Endothelial cell of umbilical vein (primary cell): ENCODE measurements around the gene CDH22. TPM values are rescaled to one million over a fixed set of nuclear protein-coding genes. Genes with fewer than 3 reads are reported as not detected.

Experiments
- BruUV-seq: library from RNA; stranded (reverse); fragments of 400-500 nt; replicated peaks from 2 replicates; lab custom pipeline; 2021; lab: Mats Ljungman, UMichigan
- CTCF ChIA-PET: fragments of 300-600, 350-600 bp; sonication (Branson Sonifier 250); formaldehyde crosslinking; loops from one replicate; lab custom pipeline; 2021; ENCODE audit warnings: antibody characterized with exemption, inconsistent platforms; lab: Charles Lee
- POLR2A ChIA-PET: fragments of 300-600, 350-600 bp; sonication (Branson Sonifier 250); formaldehyde crosslinking; loops from one replicate; lab custom pipeline; 2021; ENCODE audit warnings: antibody characterized with exemption, inconsistent platforms; lab: Charles Lee
- DNase-seq: peaks from one replicate; pipeline ENCODE4 v3.0.0-alpha.2; 2011; ENCODE audit warnings: low read depth, low spot score
- FAIRE-seq: peaks from 2 replicates; lab custom pipeline; 2011; peaks lifted over from hg19 to GRCh38; lab: Jason Lieb, UNC
- H2AFZ ChIP-seq: 2 replicates; pipeline ENCODE4 v1.6.0; 2012; ENCODE audit warnings: low read depth, low read length, control low read depth, inconsistent platforms
- H3K27ac ChIP-seq: 2 replicates; pipeline ENCODE4 v1.5.1; 2011; ENCODE audit warnings: low read depth, mild to moderate bottlenecking, control low read depth, low read length, moderate library complexity; ENCODE audit not compliant: insufficient read depth
- H3K27me3 ChIP-seq, 2 experiments: 2 replicates each; pipeline versions ENCODE4 v1.6.0 to v1.6.1; 2011; ENCODE audit warnings: low read length in 2 of 2, mixed read lengths in 1 of 2; ENCODE audit not compliant: control insufficient read depth in 2 of 2, insufficient read depth in 2 of 2
- H3K36me3 ChIP-seq, 2 experiments: 2 replicates in 1 of 2; 3 replicates in 1 of 2; pipeline ENCODE4 v1.5.1; 2011; ENCODE audit warnings: low read length in 2 of 2, mild to moderate bottlenecking in 1 of 2, moderate library complexity in 1 of 2; ENCODE audit not compliant: control insufficient read depth in 2 of 2, insufficient read depth in 2 of 2; ENCODE audit errors: extremely low read depth in 1 of 2
- H3K4me1 ChIP-seq: 3 replicates; pipeline ENCODE4 v1.5.1; 2011; ENCODE audit warnings: mild to moderate bottlenecking, low read length; ENCODE audit not compliant: control insufficient read depth, insufficient read depth; ENCODE audit errors: extremely low read depth
- H3K4me2 ChIP-seq: 2 replicates; pipeline ENCODE4 v1.6.1; 2011; ENCODE audit warnings: low read length, control low read depth, mixed read lengths; ENCODE audit not compliant: insufficient read depth
- H3K4me3 ChIP-seq, 3 experiments: fragments of 200-600 bp in 1 of 3; sonication (generic), shearing (Covaris generic) in 1 of 3; replicated peaks in 1 of 3; 2 replicates each; pipeline ENCODE4 v1.5.1; 2011 to 2016; ENCODE audit warnings: control low read depth in 3 of 3, low read length in 3 of 3, mild to moderate bottlenecking in 2 of 3, inconsistent platforms in 1 of 3, low read depth in 1 of 3, moderate library complexity in 1 of 3; ENCODE audit not compliant: insufficient read depth in 1 of 3
- H3K79me2 ChIP-seq: 2 replicates; pipeline ENCODE4 v1.6.0; 2012; ENCODE audit warnings: low read length, inconsistent platforms; ENCODE audit not compliant: control insufficient read depth, insufficient read depth
- H3K9ac ChIP-seq: replicated peaks from 2 replicates; pipeline ENCODE3; 2011; ENCODE audit warnings: low read length, control low read depth; ENCODE audit not compliant: insufficient read depth; ENCODE audit errors: extremely low read depth
- H3K9me1 ChIP-seq: replicated peaks from 3 replicates; pipeline ENCODE4 v1.6.0; 2011; ENCODE audit warnings: mild to moderate bottlenecking, low read length; ENCODE audit not compliant: control insufficient read depth, insufficient read depth; ENCODE audit errors: extremely low read depth
- H3K9me3 ChIP-seq: replicated peaks from 2 replicates; pipeline ENCODE4 v1.5.1; 2012; ENCODE audit warnings: low read length, inconsistent platforms; ENCODE audit not compliant: control insufficient read depth, insufficient read depth
- H4K20me1 ChIP-seq: replicated peaks from 2 replicates; pipeline ENCODE3; 2011; ENCODE audit warnings: mild to moderate bottlenecking, low read length; ENCODE audit not compliant: control insufficient read depth, insufficient read depth; ENCODE audit errors: extremely low read depth
- CTCF ChIP-seq, 2 donors: IDR thresholded peaks; 1 replicate in 1 of 2; 2 replicates in 1 of 2; pipeline ENCODE4 v1.5.1; 2011; ENCODE audit warnings: low read length in 2 of 2, mild to moderate bottlenecking in 2 of 2, moderate library complexity in 2 of 2, control low read depth in 1 of 2, inconsistent platforms in 1 of 2, low read depth in 1 of 2; ENCODE audit not compliant: insufficient read depth in 1 of 2; ENCODE audit errors: extremely low read depth in 1 of 2
- EZH2 ChIP-seq: IDR thresholded peaks from 2 replicates; pipeline ENCODE4 v1.6.1; 2012; ENCODE audit warnings: borderline replicate concordance, low read depth, mild to moderate bottlenecking, moderate library complexity, low read length, inconsistent platforms; ENCODE audit not compliant: severe bottlenecking
- FOS ChIP-seq: IDR thresholded peaks from 2 replicates; pipeline ENCODE4 v1.6.1; 2011; ENCODE audit warnings: mild to moderate bottlenecking, low read length, moderate library complexity, borderline replicate concordance; ENCODE audit not compliant: insufficient read depth
- GATA2 ChIP-seq: IDR thresholded peaks from 2 replicates; pipeline ENCODE4 v1.7.0; 2011; ENCODE audit warnings: low read depth, mild to moderate bottlenecking, moderate library complexity, mixed read lengths, low read length; ENCODE audit not compliant: insufficient read length, insufficient read depth
- JUN ChIP-seq: IDR thresholded peaks from 2 replicates; pipeline ENCODE4 v1.6.1; 2011; ENCODE audit warnings: borderline replicate concordance, low read depth; ENCODE audit not compliant: insufficient read length, insufficient read depth
- MAX ChIP-seq: IDR thresholded peaks from 2 replicates; pipeline ENCODE4 v1.6.1; 2011; ENCODE audit not compliant: insufficient read depth, insufficient read length
- MYC ChIP-seq: IDR thresholded peaks from one replicate; pipeline ENCODE4 v1.6.1; 2011; ENCODE audit warnings: mild to moderate bottlenecking, low read depth, low read length
- POLR2A ChIP-seq: IDR thresholded peaks from 2 replicates; pipeline ENCODE4 v1.6.1; 2012; ENCODE audit warnings: low read depth, mild to moderate bottlenecking, control low read depth, low read length
- POLR2AphosphoS5 ChIP-seq: IDR thresholded peaks from 2 replicates; pipeline ENCODE4 v1.6.1; 2012; ENCODE audit warnings: low read depth, mild to moderate bottlenecking, control low read depth, low read length, moderate library complexity; ENCODE audit not compliant: insufficient read depth
- dilution Hi-C: fragments of 300-500 bp; cut with MboI; formaldehyde crosslinking; loops from one replicate; pipeline ENCODE4 v1.15.0; 2019; ENCODE audit warnings: low sequenced_read_pairs; ENCODE audit not compliant: extremely low pct_ligation_motif_present
- intact Hi-C: fragments of 100-400 bp; cut with micrococcal nuclease; formaldehyde crosslinking; loops from one replicate; pipeline ENCODE4 v1.10.0; 2022
- polyA plus RNA-seq, 4 experiments: library from polyadenylated mRNA; depleted of rRNA in 3 of 4; stranded (reverse) in 3 of 4; unstranded in 1 of 4; fragments of >200 nt; gene quantifications; 2 replicates each; pipeline versions ENCODE4 v1.2.1 to v1.2.3, GENCODE V29; 2011 to 2012; ENCODE audit warnings: missing spikeins in 1 of 4
- total RNA-seq: library from RNA; stranded (reverse); gene quantifications from 2 replicates; pipeline ENCODE4 v1.2.3, GENCODE V29; 2021

Gene CDH22
- total and polyA plus RNA-seq, 2 donors (not counting 3 experiments of a cell fraction or from before 2014, with no cell fraction given): not detected

GRCh38 chr20:46169245-46170171, 138.8 kb downstream of the CDH22 start:
- no peaks in the 10 kb centered on the region for H3K4me1 ChIP-seq
- no peak overlapping the region for H3K4me3 ChIP-seq
- H3K36me3 ChIP-seq: no peaks in the 10 kb centered on the region
- POLR2A ChIA-PET: no interaction called here
- DNase-seq (no peak), FAIRE-seq (no peak)
- H3K79me2 ChIP-seq: no peaks in the 10 kb centered on the region
- H3K27me3 ChIP-seq: peaks cover 15 to 21% of the 10 kb centered on the region in 2 experiments
- intact Hi-C loops (no loop called here), dilution Hi-C loops (no loop called here)
- no peaks in the 10 kb centered on the region for H4K20me1 ChIP-seq
- TF ChIP-seq POLR2A: no peak
- no peak for TF ChIP-seq GATA2
- TF ChIP-seq FOS: no peak
- TF ChIP-seq POLR2AphosphoS5: no peak
- no peak for TF ChIP-seq CTCF (IDR thresholded peaks at IDR 0.05; ENCODE audit: extremely low read depth in 1 of 2, insufficient read depth in 1 of 2, low read depth in 1 of 2, low read length in 2 of 2)
- no peak for TF ChIP-seq MAX
- TF ChIP-seq MYC: no peak
- TF ChIP-seq EZH2: no peak
- no peak for TF ChIP-seq JUN
- no TSS peak for BruUV-seq
- no peak overlapping the region for H3K27ac ChIP-seq
- no peaks in the 10 kb centered on the region for H3K9me3 ChIP-seq
- H3K9me1 ChIP-seq: no peaks in the 10 kb centered on the region
- no peak overlapping the region for H3K9ac ChIP-seq
- no peak overlapping the region for H3K4me2 ChIP-seq
- CTCF ChIA-PET: no interaction called here
- no peak overlapping the region for H2AFZ ChIP-seq
